Measurements from ENCODE around the gene MSRB3. TPM values are rescaled to one million over a fixed set of nuclear protein-coding genes. Genes with fewer than 3 reads are reported as not detected.

MSRB3 gene
- total RNA-seq, 1 donor from 2014 or later, result 61.3 TPM

DNA sequence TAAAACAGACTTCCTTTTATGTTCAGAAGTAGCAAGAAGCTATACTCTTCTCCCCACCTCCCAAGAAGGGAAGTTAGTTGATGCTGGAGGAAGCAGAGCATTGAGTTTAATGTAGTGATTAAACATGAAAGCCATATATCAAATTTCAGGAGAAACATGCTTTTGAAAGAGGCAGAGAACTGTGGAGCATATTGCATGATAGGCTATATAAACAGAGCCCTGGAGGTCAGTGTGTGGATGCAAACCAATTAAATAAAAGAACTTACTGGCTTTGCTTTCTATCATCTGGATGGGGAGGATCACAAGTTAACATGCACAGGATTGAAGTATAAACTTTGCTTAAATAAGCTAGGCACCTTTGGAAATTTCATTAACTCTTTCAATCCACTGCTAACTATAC is 94.1 kb downstream of the MSRB3 start:
- no peak overlapping the region for H3K4me3 ChIP-seq
- H3K36me3 ChIP-seq, result no peaks in the 10 kb centered on the region
- no peaks in the 10 kb centered on the region for H3K27me3 ChIP-seq
- intact Hi-C loops (cut with DNase I), result no loop called here
- no peaks in the 10 kb centered on the region for H3K9me3 ChIP-seq
- H3K4me1 ChIP-seq, result no peaks in the 10 kb centered on the region
- no peak overlapping the region for H3K27ac ChIP-seq
- ATAC-seq (no peak), DNase-seq (no peak)
- no peak for TF ChIP-seq CTCF (IDR thresholded peaks at IDR 0.05)

DNA sequence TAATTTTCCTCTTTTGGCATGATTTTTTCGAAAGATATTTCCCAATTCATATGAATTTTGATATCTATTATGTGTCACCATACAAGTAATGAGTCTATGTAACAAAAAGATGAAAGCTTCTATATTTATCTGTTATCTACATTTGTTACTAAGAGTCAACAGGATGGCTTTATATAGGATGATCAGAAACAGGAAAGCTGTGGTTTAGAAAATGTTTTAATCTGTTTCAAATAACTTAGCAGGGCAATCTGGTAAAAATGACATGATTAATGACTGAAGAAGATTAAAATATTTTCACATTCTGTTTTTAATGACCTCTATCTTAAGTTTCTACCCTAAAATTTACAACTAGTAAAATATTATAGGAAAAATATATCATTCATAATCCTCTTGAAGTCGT is 105.8 kb downstream of the MSRB3 start:
- Histone ChIP-seq H3K36me3 (no peaks in the 10 kb centered on the region), H3K4me1 (no peaks in the 10 kb centered on the region)
- intact Hi-C loops (cut with DNase I), result no loop called here

GRCh38 chr12:65387396-65387795 is 108.9 kb downstream of the MSRB3 start:
- ATAC-seq, result no peak
- intact Hi-C loops (cut with DNase I), result no loop called here
- Histone ChIP-seq H3K27me3 (no peaks in the 10 kb centered on the region), H3K4me1 (no peaks in the 10 kb centered on the region), H3K36me3 (no peaks in the 10 kb centered on the region), H3K9me3 (no peaks in the 10 kb centered on the region), H3K27ac (no peak overlapping the region), H3K4me3 (no peak overlapping the region)
- no peak for DNase-seq
- no peak for TF ChIP-seq CTCF (IDR thresholded peaks at IDR 0.05)

More for the DNA sequence above, 105.8 kb downstream of the MSRB3 start:
- H3K27me3 ChIP-seq, result no peaks in the 10 kb centered on the region
- no peaks in the 10 kb centered on the region for H3K9me3 ChIP-seq
- ATAC-seq, result no peak
- no peak for DNase-seq
- no peak overlapping the region for H3K27ac ChIP-seq
- no peak for TF ChIP-seq CTCF (IDR thresholded peaks at IDR 0.05)
- H3K4me3 ChIP-seq, result no peak overlapping the region

- ATAC-seq, result no peak
- DNase-seq, result no peak
- TF ChIP-seq CTCF (IDR thresholded peaks at IDR 0.05), result no peak
- H3K27ac ChIP-seq, result no peak overlapping the region
- intact Hi-C loops (cut with DNase I), result no loop called here
- H3K4me3 ChIP-seq, result no peak overlapping the region
- H3K27me3 ChIP-seq, result no peaks in the 10 kb centered on the region
- peaks cover 2% of the 10 kb centered on the region for H3K9me3 ChIP-seq
- no peaks in the 10 kb centered on the region for H3K4me1 ChIP-seq
- H3K36me3 ChIP-seq, result no peaks in the 10 kb centered on the region
These were observed 111.0 kb downstream of the MSRB3 start for GRCh38 chr12:65389436-65389835.

DNA sequence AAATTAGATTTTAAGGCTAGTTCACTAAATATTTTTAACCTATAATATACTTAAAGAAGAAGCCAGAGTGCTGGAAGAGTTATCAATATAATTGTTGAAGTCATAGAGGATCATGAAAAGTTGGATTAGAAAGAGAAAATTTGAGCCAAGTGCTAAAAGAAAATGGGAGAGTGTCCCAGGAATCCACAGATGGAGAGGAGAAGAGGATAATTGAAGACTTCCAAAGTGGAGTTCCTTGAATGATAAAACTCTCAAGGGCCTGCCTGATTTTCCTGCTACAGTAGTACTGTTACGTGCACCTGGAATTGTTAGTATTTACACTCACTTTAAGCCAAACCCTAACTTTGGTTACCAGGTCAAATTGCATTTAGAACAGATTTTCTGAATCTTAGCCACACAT is 113.2 kb downstream of the MSRB3 start:
- ATAC-seq (no peak), DNase-seq (no peak)
- no peaks in the 10 kb centered on the region for H3K4me1 ChIP-seq
- peaks cover 12% of the 10 kb centered on the region for H3K9me3 ChIP-seq
- H3K27me3 ChIP-seq, result no peaks in the 10 kb centered on the region
- H3K27ac ChIP-seq, result no peak overlapping the region
- intact Hi-C loops (cut with DNase I), result no loop called here
- no peak for TF ChIP-seq CTCF (IDR thresholded peaks at IDR 0.05)
- no peak overlapping the region for H3K4me3 ChIP-seq
- no peaks in the 10 kb centered on the region for H3K36me3 ChIP-seq

DNA sequence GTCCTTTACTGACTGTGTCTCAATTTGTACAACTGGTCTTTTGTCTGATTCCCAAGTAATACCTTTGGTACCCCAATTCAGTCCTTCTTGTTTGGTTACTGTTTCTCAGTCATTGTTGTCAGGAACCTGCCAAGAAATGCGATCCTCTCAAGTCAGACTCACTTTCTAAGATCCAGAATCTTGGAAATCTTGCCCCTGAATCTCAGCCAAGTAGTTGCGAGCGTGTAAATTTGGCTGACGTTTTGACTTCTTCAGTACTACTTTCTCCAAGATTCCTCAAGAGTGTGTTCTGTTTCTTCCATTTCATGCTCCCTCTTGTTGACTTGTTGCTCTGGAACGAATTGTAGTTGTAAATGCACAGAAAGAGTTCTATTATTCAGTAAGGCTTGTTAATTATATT is 114.0 kb downstream of the MSRB3 start:
- TF ChIP-seq CTCF (IDR thresholded peaks at IDR 0.05), result no peak
- Histone ChIP-seq H3K27ac (no peak overlapping the region), H3K9me3 (peaks cover 12% of the 10 kb centered on the region), H3K36me3 (no peaks in the 10 kb centered on the region), H3K4me1 (no peaks in the 10 kb centered on the region), H3K27me3 (no peaks in the 10 kb centered on the region), H3K4me3 (no peak overlapping the region)
- no peak for ATAC-seq
- no peak for DNase-seq
- intact Hi-C loops (cut with DNase I), result no loop called here

All from upper lobe of right lung (tissue), 1 donor.